SK-N-SH (cell line): Measurements from ENCODE around the gene RGS13. TPM values are rescaled to one million over a fixed set of nuclear protein-coding genes. Genes with fewer than 3 reads are reported as not detected.

Experiments used
- CTCF ChIA-PET: fragments of 300-600, 350-600 bp; formaldehyde crosslinking; extraction: SDS; loops from one replicate; lab custom pipeline; 2021; lab: Yijun Ruan, JAX
- POLR2A ChIA-PET: fragments of 350-600 bp; sonication (Branson Sonifier 250); formaldehyde crosslinking; extraction: SDS; loops from one replicate; lab custom pipeline; 2020; ENCODE audit warnings: antibody characterized with exemption, inconsistent platforms; lab: Yijun Ruan, JAX
- DNase-seq: peaks from one replicate; pipeline ENCODE4 v3.0.0; 2012
- H2AFZ ChIP-seq: fragments of 200-600 bp; sonication (generic); 2 replicates; pipeline ENCODE4 v1.8.1; 2016; ENCODE audit warnings: antibody characterized with exemption, mild to moderate bottlenecking, low read depth
- H3F3A ChIP-seq: fragments of 200-600 bp; sonication (generic); replicated peaks from 2 replicates; pipeline ENCODE3; 2016; ENCODE audit warnings: antibody characterized with exemption, mild to moderate bottlenecking; ENCODE audit not compliant: insufficient read depth
- H3K27ac ChIP-seq, 2 experiments: fragments of 200-500 bp in 1 of 2; fragments of 200-600 bp in 1 of 2; sonication (Bioruptor generic) in 1 of 2; sonication (generic), shearing (Covaris generic) in 1 of 2; 2 replicates each; pipeline versions ENCODE4 v1.5.1 to v1.6.1; 2014 to 2016; ENCODE audit warnings: low read depth in 2 of 2, inconsistent platforms in 1 of 2, low read length in 1 of 2, mild to moderate bottlenecking in 1 of 2, mixed read lengths in 1 of 2
- H3K27me3 ChIP-seq: fragments of 200-600 bp; sonication (generic), shearing (Covaris generic); 2 replicates; pipeline ENCODE4 v1.6.1; 2016; ENCODE audit warnings: mixed run types; ENCODE audit not compliant: insufficient read depth
- H3K36me3 ChIP-seq, 2 experiments: fragments of 200-500 bp in 1 of 2; fragments of 200-600 bp in 1 of 2; sonication (Bioruptor generic) in 1 of 2; sonication (generic) in 1 of 2; replicated peaks in 1 of 2; 2 replicates each; pipeline versions ENCODE3 to v1.5.1; 2014 to 2016; ENCODE audit warnings: low read length in 1 of 2, mild to moderate bottlenecking in 1 of 2; ENCODE audit not compliant: insufficient read depth in 2 of 2, control insufficient read depth in 1 of 2
- H3K4me1 ChIP-seq, 2 experiments: fragments of 200-500 bp in 1 of 2; fragments of 200-600 bp in 1 of 2; sonication (Bioruptor generic) in 1 of 2; sonication (generic), shearing (Covaris generic) in 1 of 2; 2 replicates each; pipeline versions ENCODE4 v1.5.1 to v1.6.1; 2014 to 2016; ENCODE audit warnings: low read depth in 1 of 2, low read length in 1 of 2, mixed run types in 1 of 2; ENCODE audit not compliant: insufficient read depth in 2 of 2, control insufficient read depth in 1 of 2
- H3K4me2 ChIP-seq: fragments of 200-600 bp; sonication (generic), shearing (Covaris generic); 2 replicates; pipeline ENCODE4 v1.6.1; 2017; ENCODE audit warnings: mixed run types
- H3K4me3 ChIP-seq, 2 experiments: fragments of 200-500 bp in 1 of 2; fragments of 200-600 bp in 1 of 2; sonication (Bioruptor generic) in 1 of 2; sonication (generic), shearing (Covaris generic) in 1 of 2; 2 replicates each; pipeline versions ENCODE4 v1.5.1 to v1.8.1; 2014 to 2016; ENCODE audit warnings: low read depth in 2 of 2, inconsistent platforms in 1 of 2, low read length in 1 of 2, mild to moderate bottlenecking in 1 of 2, mixed read lengths in 1 of 2, moderate library complexity in 1 of 2
- H3K79me2 ChIP-seq: fragments of 200-600 bp; sonication (generic); 2 replicates; pipeline ENCODE4 v1.8.1; 2017; ENCODE audit warnings: mild to moderate bottlenecking; ENCODE audit not compliant: insufficient read depth
- H3K9ac ChIP-seq: fragments of 200-600 bp; sonication (generic); 2 replicates; pipeline ENCODE4 v1.6.1; 2017; ENCODE audit warnings: mixed run types
- H3K9me2 ChIP-seq: fragments of 200-600 bp; sonication (generic); 2 replicates; pipeline ENCODE4 v1.6.1; 2017; ENCODE audit warnings: mixed run types
- H3K9me3 ChIP-seq: fragments of 200-600 bp; sonication (generic); 2 replicates; pipeline ENCODE4 v1.6.1; 2017; ENCODE audit warnings: mixed run types, mild to moderate bottlenecking, moderate library complexity
- H4K20me1 ChIP-seq: fragments of 200-600 bp; sonication (generic); 2 replicates; pipeline ENCODE4 v1.6.1; 2017; ENCODE audit warnings: mild to moderate bottlenecking, mixed run types; ENCODE audit not compliant: insufficient read depth
- CHD2 ChIP-seq: fragments of 150-350 bp; IDR thresholded peaks from 2 replicates; pipeline ENCODE4 v1.6.1; 2018; ENCODE audit warnings: low read length; ENCODE audit not compliant: partially characterized antibody
- ELF1 ChIP-seq: IDR thresholded peaks from 2 replicates; pipeline ENCODE4 v1.4.0; 2012
- EZH2phosphoT487 ChIP-seq: fragments of 200-600 bp; sonication (generic); IDR thresholded peaks from 2 replicates; pipeline ENCODE4 v1.6.1; 2017; ENCODE audit warnings: low read depth, mixed run types, mild to moderate bottlenecking, antibody characterized with exemption, moderate library complexity, borderline replicate concordance
- FOSL2 ChIP-seq: IDR thresholded peaks from 2 replicates; pipeline ENCODE4 v1.4.0; 2012; ENCODE audit warnings: low read depth, mild to moderate bottlenecking, moderate library complexity, borderline replicate concordance
- FOXM1 ChIP-seq: IDR thresholded peaks from 2 replicates; pipeline ENCODE4 v1.4.0; 2012; ENCODE audit warnings: low read depth, mild to moderate bottlenecking
- GABPA ChIP-seq: IDR thresholded peaks from 2 replicates; pipeline ENCODE4 v1.4.0; 2012; ENCODE audit warnings: low read depth, mild to moderate bottlenecking
- GATA2 ChIP-seq: sonication (generic); formaldehyde crosslinking; IDR thresholded peaks from 2 replicates; pipeline ENCODE4 v1.5.0; 2020; ENCODE audit warnings: mild to moderate bottlenecking, missing genetic modification reagents
- JUND ChIP-seq: IDR thresholded peaks from 2 replicates; pipeline ENCODE4 v1.4.0; 2012
- POLR2AphosphoS5 ChIP-seq: IDR thresholded peaks from 2 replicates; pipeline ENCODE4 v1.6.1; 2012; ENCODE audit warnings: low read depth, low read length
- RAD21 ChIP-seq: IDR thresholded peaks from 2 replicates; pipeline ENCODE4 v1.6.1; 2012; ENCODE audit warnings: mild to moderate bottlenecking, low read length
- RFX5 ChIP-seq: IDR thresholded peaks from 2 replicates; pipeline ENCODE4 v1.6.1; 2012; ENCODE audit warnings: mild to moderate bottlenecking, improper control_type of control experiment, low read length
- SIN3A ChIP-seq: IDR thresholded peaks from 2 replicates; pipeline ENCODE4 v1.6.1; 2012; ENCODE audit warnings: low read depth, mild to moderate bottlenecking, low read length, moderate library complexity, borderline replicate concordance
- SMC3 ChIP-seq: IDR thresholded peaks from 2 replicates; pipeline ENCODE4 v1.6.1; 2012; ENCODE audit warnings: low read depth, low read length, improper control_type of control experiment
- TEAD4 ChIP-seq: IDR thresholded peaks from 2 replicates; pipeline ENCODE4 v1.4.0; 2012; ENCODE audit warnings: mild to moderate bottlenecking, borderline replicate concordance; ENCODE audit not compliant: insufficient read depth
- YY1 ChIP-seq: IDR thresholded peaks from 2 replicates; pipeline ENCODE4 v1.4.0; 2012; ENCODE audit warnings: low read depth, mild to moderate bottlenecking
- WGBS: methylation state at CpG from one replicate; pipeline ENCODE4 v1.1.6; 2017; ENCODE audit warnings: low lambda C conversion rate; 5-methylcytosine and 5-hydroxymethylcytosine counted together
- polyA plus RNA-seq, 3 experiments: library from polyadenylated mRNA; depleted of rRNA; stranded (reverse); fragments of >200 nt; gene quantifications; 2 replicates each; pipeline ENCODE4 v1.2.3, GENCODE V29; 2012
- TF ChIP-seq, protein P1 (sequence below): IDR thresholded peaks from 2 replicates; pipeline ENCODE4 v1.4.0; 2012; ENCODE audit warnings: low read depth, borderline replicate concordance
- TF ChIP-seq, protein P2 (sequence below): fragments of 150-350 bp; IDR thresholded peaks from 2 replicates; pipeline ENCODE4 v1.6.1; 2016; ENCODE audit warnings: mild to moderate bottlenecking, low read depth, low read length
- TF ChIP-seq, protein P3 (sequence below): fragments of 200-600 bp; sonication (generic); IDR thresholded peaks from 2 replicates; pipeline ENCODE4 v1.6.1; 2017; ENCODE audit warnings: antibody characterized with exemption, mild to moderate bottlenecking, moderate library complexity
- TF ChIP-seq, protein P4 (sequence below): IDR thresholded peaks from 2 replicates; pipeline ENCODE4 v1.4.0; 2012; ENCODE audit warnings: low read depth, borderline replicate concordance
- TF ChIP-seq, protein P5 (sequence below): IDR thresholded peaks from 2 replicates; pipeline ENCODE4 v1.6.1; 2012; ENCODE audit warnings: mild to moderate bottlenecking, low read depth, low read length, moderate library complexity

RGS13 gene
- polyA plus RNA-seq, 1 of the 3 experiments (the other 2 are of a cell fraction) = not detected

DNA sequence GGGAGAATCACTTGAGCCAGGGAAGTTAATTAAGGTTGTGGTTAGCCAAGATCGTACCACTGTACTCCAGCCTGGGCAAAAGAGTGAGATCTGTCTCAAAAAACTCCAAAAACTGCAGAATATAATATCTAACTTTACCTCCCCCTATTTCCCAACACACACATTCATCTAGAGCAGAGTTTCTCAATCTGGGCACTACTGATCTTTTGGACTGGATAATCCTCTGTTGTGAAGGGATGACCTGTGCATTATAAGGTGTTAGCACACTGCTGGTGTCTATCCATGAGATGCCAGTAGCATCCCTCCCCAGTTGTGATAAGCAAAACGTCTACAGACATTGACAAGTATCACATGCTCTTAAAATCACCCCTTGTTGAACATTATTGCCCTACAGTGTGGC is 61.8 kb downstream of the RGS13 start:
- Histone ChIP-seq H3K4me2 (no peak overlapping the region), H3K9ac (no peak overlapping the region), H3K4me3 (no peak overlapping the region), H3K27me3 (no peaks in the 10 kb centered on the region), H3K9me3 (no peaks in the 10 kb centered on the region), H3K79me2 (no peaks in the 10 kb centered on the region), H3K9me2 (no peaks in the 10 kb centered on the region), H3F3A (peaks cover 24% of the 10 kb centered on the region), H4K20me1 (no peaks in the 10 kb centered on the region), H3K27ac (no peak overlapping the region), H3K36me3 (no peaks in the 10 kb centered on the region), H3K4me1 (peaks cover 11 to 23% of the 10 kb centered on the region in 2 experiments; a peak in 3 of 4 replicates), H2AFZ (no peak overlapping the region)
- ChIA-PET POLR2A (no interaction called here), CTCF (interaction anchor here (1.4 kb wide), 1 partner anchor 322 kb away, joined by 3 read pairs; no protein-coding TSS in a partner anchor)
- DNase-seq = no peak
- WGBS = 94% methylated on average over 2 of the region's 2 CpGs
- TF ChIP-seq SIN3A (no peak), SMC3 (no peak), TEAD4 (no peak), JUND (no peak), POLR2AphosphoS5 (no peak), FOXM1 (no peak), GABPA (no peak), RAD21 (no peak), RFX5 (no peak), FOSL2 (no peak), GATA2 (CRISPR knock-in tag) (no peak), EZH2phosphoT487 (no peak), CHD2 (no peak), ELF1 (no peak), YY1 (no peak)
- TF ChIP-seq, protein P1, sequence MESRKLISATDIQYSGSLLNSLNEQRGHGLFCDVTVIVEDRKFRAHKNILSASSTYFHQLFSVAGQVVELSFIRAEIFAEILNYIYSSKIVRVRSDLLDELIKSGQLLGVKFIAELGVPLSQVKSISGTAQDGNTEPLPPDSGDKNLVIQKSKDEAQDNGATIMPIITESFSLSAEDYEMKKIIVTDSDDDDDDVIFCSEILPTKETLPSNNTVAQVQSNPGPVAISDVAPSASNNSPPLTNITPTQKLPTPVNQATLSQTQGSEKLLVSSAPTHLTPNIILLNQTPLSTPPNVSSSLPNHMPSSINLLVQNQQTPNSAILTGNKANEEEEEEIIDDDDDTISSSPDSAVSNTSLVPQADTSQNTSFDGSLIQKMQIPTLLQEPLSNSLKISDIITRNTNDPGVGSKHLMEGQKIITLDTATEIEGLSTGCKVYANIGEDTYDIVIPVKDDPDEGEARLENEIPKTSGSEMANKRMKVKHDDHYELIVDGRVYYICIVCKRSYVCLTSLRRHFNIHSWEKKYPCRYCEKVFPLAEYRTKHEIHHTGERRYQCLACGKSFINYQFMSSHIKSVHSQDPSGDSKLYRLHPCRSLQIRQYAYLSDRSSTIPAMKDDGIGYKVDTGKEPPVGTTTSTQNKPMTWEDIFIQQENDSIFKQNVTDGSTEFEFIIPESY = no peak
- TF ChIP-seq, protein P2, sequence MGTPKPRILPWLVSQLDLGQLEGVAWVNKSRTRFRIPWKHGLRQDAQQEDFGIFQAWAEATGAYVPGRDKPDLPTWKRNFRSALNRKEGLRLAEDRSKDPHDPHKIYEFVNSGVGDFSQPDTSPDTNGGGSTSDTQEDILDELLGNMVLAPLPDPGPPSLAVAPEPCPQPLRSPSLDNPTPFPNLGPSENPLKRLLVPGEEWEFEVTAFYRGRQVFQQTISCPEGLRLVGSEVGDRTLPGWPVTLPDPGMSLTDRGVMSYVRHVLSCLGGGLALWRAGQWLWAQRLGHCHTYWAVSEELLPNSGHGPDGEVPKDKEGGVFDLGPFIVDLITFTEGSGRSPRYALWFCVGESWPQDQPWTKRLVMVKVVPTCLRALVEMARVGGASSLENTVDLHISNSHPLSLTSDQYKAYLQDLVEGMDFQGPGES = no peak
- TF ChIP-seq, protein P3, sequence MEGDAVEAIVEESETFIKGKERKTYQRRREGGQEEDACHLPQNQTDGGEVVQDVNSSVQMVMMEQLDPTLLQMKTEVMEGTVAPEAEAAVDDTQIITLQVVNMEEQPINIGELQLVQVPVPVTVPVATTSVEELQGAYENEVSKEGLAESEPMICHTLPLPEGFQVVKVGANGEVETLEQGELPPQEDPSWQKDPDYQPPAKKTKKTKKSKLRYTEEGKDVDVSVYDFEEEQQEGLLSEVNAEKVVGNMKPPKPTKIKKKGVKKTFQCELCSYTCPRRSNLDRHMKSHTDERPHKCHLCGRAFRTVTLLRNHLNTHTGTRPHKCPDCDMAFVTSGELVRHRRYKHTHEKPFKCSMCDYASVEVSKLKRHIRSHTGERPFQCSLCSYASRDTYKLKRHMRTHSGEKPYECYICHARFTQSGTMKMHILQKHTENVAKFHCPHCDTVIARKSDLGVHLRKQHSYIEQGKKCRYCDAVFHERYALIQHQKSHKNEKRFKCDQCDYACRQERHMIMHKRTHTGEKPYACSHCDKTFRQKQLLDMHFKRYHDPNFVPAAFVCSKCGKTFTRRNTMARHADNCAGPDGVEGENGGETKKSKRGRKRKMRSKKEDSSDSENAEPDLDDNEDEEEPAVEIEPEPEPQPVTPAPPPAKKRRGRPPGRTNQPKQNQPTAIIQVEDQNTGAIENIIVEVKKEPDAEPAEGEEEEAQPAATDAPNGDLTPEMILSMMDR = no peak
- TF ChIP-seq, protein P4, sequence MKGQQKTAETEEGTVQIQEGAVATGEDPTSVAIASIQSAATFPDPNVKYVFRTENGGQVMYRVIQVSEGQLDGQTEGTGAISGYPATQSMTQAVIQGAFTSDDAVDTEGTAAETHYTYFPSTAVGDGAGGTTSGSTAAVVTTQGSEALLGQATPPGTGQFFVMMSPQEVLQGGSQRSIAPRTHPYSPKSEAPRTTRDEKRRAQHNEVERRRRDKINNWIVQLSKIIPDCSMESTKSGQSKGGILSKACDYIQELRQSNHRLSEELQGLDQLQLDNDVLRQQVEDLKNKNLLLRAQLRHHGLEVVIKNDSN = no peak
- TF ChIP-seq, protein P5, sequence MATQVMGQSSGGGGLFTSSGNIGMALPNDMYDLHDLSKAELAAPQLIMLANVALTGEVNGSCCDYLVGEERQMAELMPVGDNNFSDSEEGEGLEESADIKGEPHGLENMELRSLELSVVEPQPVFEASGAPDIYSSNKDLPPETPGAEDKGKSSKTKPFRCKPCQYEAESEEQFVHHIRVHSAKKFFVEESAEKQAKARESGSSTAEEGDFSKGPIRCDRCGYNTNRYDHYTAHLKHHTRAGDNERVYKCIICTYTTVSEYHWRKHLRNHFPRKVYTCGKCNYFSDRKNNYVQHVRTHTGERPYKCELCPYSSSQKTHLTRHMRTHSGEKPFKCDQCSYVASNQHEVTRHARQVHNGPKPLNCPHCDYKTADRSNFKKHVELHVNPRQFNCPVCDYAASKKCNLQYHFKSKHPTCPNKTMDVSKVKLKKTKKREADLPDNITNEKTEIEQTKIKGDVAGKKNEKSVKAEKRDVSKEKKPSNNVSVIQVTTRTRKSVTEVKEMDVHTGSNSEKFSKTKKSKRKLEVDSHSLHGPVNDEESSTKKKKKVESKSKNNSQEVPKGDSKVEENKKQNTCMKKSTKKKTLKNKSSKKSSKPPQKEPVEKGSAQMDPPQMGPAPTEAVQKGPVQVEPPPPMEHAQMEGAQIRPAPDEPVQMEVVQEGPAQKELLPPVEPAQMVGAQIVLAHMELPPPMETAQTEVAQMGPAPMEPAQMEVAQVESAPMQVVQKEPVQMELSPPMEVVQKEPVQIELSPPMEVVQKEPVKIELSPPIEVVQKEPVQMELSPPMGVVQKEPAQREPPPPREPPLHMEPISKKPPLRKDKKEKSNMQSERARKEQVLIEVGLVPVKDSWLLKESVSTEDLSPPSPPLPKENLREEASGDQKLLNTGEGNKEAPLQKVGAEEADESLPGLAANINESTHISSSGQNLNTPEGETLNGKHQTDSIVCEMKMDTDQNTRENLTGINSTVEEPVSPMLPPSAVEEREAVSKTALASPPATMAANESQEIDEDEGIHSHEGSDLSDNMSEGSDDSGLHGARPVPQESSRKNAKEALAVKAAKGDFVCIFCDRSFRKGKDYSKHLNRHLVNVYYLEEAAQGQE = no peak
